Right hindlimb (tissue), 1 donor: Measurements from ENCODE around the gene PDE6G.

Experiments
- DNase-seq: peaks from one replicate; pipeline ENCODE4 v3.0.0-alpha.2; 2018

PDE6G gene

DNA sequence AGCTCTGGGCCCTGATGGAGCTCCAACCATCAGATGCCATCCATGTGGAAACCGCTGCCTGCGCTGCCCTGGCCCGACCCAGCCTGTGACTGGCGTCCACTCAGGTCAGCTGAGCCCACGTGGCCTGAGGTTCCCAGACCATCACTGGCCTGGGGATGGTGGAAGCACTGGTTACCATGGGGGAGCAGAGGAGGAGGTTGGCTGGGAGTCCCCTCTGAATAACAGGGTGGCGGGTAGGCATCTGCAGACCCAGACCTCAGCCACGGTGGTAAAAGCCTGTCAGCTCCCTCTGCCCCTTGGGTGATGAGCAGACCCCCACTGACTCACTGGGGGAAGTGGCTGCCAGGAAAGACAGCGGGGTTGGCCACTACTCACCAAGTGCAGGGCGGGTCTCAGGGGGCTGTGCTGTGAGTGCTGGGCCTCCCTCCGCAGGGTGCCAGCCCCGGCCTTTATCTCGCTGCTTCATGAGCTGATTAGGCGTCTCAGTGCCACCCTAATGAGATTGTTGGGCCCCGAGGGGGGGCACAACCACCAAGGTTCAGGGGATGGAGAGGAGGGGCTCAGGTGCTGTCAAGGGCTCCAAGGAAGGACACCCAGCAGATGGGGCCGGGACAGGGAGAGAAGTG, at the start of gene PDE6G:
Gene PDE6G (minus strand): TSS at position 425 of the 626 bp plus-strand sequence. CDS start 3,237 bp downstream, outside the sequence.
- DNase-seq: peak; percentile 12

DNA sequence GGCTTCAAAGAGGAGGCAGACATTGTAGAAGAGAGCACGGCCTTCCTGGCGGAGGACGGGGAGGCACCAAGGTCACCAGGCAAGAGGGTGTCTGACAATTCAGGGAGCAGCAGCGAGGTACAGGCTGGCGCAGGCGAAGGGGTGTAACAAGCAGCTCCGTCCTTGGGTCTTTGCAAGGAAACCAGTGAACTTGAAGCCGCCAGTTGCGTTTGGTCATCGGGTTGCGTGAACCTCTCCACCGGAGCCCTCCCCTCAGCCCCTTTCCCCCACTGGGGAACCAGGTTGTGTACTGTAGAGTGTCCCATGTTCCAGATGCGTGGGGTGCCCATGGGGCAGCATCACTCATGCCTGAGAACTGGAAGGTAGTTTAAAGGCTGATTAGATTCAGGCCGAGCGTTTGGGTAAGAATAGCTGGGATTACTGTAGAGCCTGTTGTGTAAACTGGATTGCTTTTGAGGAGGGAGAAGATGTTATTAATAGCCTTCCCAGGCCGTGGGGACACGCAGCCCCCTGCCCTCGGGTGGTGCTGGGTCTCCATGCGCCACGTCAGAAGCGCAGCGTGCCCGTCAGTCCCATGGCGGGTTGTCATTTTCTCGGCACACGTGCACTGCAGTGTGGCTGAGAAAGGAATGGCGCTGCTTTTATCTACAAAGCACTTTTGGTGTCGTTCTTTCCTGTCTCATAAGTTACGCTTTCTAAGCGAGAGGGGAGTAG, 49.3 kb upstream of the PDE6G start:
- no peak for DNase-seq

DNA sequence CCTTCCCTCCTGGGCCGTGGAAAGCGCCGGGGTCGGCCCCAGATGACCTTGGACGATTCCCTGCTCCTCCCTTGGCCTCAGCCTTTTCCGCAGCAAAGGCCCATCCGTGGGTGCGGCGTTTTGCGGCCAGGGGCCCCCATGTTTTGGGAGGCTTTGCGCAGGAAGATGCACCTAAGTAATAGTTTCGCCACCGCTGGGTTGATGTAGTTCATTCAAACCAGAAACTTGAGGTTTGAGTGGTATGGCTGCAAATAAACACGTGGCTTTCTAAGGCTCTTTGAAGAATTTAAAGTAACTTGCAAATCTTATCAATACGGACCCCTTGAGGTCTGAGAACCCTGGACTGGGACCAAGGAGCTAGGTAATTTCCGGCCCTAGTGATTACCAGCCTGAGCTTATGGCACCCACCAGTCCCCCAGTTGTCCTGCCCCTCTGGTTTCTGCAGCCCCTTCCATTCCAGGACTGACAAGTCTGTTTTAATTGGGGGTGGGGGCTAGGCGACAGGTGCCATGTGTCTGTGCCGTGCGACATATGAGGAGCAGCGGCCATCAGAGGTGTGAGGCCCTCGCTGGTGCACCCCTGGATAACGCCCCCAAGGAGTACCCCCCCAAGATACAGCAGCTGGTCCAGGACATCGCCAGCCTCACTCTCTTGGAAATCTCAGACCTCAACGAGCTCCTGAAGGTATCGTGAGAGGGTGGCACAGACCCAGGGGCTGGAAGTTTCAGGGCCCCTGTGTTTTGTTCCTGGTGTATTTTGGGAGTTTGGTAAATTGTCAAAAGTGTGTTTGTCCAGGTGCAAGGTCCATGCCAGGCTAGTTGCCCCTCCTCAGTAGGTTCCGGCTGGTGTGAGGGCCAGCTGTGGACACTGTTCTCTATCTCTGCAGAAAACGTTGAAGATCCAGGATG, 47.7 kb upstream of the PDE6G start:
- DNase-seq: no peak

DNA sequence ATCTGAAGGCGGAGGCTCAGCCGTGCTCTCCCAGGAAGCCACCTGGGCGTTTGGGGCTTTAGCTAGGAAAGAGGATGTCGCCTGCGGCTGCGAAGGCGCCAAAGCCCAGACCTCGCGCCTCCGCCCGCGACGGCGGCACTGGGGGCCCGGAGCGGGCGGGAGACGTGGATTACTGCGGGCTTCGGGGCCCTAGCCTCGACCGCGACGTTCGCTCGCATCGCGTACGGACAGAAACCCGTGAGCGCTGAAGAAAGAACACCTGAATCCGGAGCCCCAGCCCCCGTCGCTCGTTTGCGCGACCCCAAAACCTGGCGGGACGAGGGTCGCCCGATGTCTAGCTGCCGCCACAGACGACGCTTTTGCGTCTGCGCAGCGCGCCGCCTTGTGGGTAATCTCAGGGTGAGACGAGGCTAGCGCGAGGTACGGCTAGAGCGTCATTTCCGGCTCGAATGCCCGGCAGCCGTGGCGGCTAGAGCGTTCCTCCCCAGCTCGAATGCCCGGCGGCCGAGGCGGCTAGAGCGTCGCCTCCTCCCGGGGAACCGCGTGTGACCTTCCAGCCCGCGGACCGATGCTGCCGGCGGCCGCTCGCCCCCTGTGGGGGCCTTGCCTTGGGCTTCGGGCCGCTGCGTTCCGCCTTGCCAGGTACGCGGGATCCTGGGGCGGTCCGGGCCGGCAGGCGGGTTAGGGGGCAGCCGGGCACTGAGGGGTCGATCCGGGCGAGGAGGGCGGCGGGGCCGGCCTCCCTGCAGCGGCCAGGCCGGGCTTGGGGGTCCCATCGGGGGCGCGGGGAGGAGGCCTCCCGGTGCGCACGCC, 46.8 kb upstream of the PDE6G start, which contains the start of gene MRPL12:
Gene MRPL12 (plus strand): TSS at position 434 of the 813 bp plus-strand sequence. CDS start 135 bp downstream, at position 569.
- DNase-seq: peak; percentile 96

DNA sequence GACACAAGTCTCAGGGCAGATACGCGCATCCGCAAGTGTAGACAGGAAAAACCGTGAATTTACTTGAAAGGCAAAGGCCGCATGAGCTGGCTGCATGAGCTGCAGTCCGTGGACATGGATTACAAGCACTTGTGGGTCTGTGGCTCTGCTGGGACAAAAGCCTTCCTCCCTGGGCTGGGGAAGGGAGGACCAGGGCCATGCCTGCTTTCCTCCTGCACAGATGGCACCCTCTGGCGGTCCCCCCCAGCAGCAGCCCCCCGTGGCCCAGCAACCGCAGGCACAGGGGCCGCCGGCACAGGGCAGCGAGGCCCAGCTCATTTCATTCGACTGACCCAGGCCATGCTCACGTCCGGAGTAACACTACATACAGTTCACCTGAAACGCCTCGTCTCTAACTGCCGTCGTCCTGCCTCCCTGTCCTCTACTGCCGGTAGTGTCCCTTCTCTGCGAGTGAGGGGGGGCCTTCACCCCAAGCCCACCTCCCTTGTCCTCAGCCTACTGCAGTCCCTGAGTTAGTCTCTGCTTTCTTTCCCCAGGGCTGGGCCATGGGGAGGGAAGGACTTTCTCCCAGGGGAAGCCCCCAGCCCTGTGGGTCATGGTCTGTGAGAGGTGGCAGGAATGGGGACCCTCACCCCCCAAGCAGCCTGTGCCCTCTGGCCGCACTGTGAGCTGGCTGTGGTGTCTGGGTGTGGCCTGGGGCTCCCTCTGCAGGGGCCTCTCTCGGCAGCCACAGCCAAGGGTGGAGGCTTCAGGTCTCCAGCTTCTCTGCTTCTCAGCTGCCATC, 45.1 kb upstream of the PDE6G start:
- no peak for DNase-seq

DNA sequence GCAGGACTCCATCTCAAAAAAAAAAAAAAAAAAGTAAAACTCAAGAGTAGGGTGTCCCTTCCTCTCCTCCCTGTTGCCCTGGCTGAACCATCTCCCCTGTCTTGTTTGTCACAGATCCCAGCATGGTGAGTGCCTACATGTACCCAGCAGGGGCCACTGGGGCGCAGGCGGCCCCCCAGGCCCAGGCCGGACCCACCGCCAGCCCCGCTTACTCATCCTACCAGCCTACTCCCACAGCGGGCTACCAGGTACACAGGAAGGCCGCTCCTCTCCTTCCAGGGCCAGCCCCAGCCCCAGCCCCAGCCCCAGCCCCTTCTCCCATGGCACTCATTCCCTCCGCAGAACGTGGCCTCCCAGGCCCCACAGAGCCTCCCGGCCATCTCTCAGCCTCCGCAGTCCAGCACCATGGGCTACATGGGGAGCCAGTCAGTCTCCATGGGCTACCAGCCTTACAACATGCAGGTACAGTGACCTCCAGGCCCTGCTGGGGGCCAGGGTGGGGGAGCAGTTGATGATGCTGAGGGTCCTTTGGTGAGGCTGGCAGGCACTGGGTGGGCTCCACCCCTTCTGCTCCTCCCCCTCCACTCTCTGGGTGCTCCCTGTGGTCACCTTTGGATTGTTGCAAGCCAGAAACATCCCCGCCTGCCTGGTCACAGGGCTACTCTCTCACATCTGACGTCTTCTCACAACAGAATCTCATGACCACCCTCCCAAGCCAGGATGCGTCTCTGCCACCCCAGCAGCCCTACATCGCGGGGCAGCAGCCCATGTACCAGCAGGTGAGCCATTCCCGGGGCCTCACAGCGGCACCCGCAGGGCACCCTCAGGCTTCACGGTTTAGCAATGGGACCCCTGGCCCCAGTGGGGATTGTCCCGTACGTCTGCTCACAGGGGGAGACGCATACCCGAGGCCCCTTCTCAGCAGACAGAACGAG, 44.3 kb upstream of the PDE6G start:
- no peak for DNase-seq

DNA sequence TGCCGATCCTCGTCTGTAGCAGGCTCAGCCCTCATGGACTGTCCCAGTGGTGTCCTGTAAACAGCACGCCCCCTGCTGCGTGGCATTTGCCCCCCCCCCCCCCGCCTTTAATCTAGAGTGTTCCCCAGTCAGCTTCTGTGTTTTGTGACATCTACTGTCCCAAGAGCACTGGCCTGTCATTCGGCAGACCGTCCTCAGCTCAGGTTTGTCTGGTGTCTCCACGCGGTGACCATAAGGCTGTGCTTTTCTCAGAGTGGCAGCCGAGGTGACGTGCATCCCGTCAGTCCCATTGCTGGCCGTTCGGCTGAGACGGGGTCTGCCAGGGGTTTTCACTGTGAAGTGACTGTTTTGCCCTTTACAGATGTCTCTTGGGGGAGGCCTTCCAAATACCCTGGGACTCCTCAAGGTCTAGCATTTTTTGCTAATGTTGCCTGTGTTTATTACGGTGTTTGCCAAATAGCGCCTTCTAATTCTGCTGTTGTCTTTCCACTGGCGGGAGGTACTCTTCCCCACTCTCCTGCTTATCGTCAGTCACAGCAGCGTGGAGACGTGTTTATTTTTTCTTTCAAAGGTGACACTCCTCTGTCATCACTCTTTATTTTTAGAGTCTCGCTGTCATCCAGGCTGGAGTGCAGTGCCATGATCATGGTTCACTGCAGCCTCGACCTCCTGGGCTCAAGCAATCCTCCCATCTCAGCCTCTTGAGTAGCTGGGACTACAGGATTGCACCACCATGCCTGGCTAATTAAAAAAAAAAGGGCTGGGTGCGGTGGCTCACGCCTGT, 41.1 kb upstream of the PDE6G start:
- no peak for DNase-seq

DNA sequence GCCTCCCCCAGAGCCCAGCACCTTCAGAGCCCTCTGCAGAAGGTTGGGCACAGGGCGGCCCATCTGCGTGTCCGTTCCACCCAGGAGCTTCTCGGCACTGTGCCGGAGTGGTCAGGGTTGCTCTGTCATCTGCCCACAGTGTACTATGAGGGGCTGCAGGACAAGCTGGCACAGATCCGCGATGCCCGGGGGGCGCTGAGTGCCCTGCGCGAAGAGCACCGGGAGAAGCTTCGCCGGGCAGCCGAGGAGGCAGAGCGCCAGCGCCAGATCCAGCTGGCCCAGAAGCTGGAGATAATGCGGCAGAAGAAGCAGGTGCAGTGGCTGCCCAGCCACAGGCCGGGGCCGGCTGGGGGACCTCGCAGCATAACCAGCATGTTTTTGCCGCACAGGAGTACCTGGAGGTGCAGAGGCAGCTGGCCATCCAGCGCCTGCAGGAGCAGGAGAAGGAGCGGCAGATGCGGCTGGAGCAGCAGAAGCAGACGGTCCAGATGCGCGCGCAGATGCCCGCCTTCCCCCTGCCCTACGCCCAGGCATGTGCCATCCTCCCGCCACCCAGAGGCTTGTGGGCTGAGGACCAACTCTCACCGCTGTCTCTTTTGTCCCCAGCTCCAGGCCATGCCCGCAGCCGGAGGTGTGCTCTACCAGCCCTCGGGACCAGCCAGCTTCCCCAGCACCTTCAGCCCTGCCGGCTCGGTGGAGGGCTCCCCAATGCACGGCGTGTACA, 40.0 kb upstream of the PDE6G start:
- no peak for DNase-seq

DNA sequence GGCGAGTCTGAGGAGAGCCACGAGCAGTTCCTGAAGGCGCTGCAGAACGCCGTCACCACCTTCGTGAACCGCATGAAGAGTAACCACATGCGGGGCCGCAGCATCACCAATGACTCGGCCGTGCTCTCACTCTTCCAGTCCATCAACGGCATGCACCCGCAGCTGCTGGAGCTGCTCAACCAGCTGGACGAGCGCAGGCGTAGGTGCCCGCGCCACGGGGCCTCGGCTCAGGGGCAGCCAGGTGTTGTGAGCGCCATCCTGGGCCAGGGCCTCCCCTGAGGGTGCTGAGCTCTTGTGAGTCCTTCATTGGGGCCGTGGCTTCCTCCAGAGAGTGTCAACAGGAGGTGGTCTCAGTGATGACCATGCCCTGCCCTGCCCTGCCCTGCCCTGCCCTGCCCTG, 39.5 kb upstream of the PDE6G start:
- DNase-seq: no peak

DNA sequence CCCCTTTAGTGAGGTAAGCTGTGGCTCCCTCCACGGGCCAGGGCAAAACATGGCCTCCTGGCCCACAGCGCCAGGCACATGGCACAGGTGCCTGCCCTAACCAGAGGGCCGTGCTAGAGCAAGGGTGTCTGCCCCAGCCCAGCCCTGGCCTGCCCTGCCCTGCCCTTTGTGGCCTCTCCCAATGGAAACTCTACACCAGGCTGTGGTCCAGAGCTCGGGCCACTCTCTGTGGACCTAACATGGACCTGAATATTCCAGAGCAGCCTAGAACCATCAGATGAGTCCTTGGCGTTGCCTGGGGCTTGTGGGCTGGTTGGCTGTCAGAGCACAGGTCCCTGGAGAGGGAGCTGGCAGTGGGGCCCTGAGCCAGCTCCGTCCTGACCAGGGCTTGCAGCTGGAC, 38.9 kb upstream of the PDE6G start:
- DNase-seq: no peak

DNA sequence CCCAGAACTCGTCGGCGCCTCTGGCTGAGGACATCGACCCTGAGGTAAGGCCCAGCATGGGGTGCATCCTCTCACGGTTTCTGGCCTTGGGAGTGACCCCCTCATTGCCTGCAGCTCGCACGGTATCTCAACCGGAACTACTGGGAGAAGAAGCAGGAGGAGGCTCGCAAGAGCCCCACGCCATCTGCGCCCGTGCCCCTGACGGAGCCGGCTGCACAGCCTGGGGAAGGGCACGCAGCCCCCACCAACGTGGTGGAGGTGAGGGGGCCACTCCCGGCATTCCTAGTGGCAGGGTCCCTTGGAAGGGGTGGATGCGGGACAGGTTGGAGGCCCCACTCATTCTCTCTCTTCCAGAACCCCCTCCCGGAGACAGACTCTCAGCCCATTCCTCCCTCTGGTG, 38.5 kb upstream of the PDE6G start:
- no peak for DNase-seq

DNA sequence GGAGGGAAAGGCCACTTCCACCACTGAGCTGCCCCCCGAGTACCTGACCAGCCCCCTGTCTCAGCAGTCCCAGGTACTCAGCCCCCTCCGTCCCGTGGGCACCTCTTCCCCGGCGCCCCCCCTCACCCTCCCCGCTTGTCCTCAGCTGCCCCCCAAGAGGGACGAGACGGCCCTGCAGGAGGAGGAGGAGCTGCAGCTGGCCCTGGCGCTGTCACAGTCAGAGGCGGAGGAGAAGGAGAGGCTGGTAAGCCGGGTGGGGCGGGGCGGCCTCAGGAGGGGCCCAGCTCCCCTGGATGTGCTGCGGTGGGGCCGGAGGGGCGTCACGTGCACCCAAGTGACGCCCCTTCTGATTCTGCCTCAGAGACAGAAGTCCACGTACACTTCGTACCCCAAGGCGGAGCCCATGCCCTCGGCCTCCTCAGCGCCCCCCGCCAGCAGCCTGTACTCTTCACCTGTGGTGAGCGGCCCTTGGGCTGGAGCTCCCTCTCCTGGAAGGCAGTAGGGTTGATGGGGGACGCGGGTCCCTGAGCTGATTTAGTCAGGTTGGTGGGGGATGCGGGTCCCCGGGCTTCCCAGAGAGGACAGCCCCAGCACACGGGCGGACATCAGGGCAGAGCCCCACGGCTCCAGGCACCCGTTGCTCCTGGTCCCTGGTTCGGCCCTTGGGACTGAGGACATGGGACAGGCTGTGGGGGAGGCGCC, 37.3 kb upstream of the PDE6G start:
- no peak for DNase-seq

DNA sequence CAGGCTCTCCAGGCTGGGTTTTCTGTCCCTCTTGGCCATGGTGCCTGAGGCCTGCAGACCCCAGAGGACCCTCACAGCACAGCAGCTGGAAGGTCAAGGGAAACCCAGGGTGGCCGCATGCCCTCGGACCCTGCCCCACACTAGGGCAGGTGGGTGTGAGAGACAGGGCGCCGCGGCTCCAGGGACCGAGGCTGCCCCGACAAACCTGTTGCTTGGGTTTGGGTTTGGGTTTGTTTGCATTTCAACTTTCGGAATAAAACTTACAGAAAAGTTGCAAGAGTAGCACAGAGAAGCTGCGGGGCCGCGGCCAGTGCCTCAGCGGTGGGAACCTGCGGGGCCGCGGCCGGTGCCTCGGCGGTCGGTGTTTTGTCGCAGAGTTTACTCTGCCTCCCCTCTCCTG, 35.3 kb upstream of the PDE6G start:
- no peak for DNase-seq

DNA sequence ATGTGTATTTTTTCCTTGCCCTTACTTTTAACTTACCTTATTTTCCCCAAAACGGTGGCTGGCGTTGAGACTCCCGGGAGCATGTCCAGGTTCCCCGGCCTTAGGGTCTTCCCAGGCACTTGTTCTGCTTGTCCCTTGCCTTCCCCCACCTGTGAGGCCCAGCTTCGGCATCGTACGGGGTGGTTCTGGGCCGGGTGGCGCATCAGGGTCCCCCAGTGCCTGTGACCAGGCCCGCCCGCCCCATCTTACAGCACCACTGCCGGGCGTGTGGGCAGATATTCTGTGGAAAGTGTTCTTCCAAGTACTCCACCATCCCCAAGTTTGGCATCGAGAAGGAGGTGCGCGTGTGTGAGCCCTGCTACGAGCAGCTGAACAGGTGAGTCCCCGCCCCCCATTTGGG, 34.9 kb upstream of the PDE6G start:
- DNase-seq: no peak

DNA sequence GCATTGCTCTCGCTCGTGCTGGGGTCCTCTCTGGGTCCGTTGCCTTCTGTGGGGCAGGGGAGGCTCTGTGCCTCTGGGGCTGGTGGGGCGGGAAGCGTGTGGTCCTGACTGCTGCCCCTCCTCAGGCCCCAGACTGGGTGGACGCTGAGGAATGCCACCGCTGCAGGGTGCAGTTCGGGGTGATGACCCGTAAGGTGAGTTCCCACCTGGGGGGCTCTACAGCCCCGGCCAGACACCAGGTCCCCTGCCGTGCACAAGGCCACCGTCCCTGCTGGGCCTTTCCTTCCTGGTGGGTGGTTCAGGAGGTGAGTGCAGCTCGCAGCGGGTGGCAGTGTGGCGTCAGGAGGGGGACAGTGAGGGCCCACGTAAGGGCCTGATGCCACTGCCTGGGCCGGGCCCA, 34.2 kb upstream of the PDE6G start:
- DNase-seq: no peak

DNA sequence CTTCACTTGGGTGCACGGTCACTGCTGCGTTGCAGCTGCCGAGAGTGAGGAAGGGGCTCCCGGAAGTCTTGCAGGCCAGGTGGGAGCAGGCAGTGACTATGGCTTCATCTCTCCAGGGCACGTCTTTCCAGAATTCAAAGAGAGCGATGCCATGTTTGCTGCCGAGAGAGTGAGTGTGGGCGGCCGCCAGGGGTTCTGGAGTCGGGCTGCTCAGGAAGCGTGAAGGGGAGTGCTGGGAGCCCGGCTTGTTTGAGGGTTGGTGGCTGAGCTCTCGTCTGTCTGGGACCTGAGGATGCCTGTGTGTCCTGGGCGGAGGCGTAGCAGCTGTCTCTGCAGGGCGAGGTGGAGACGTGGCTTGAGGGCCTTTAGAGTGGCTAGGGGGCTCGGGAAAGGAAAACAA, 33.7 kb upstream of the PDE6G start:
- no peak for DNase-seq

DNA sequence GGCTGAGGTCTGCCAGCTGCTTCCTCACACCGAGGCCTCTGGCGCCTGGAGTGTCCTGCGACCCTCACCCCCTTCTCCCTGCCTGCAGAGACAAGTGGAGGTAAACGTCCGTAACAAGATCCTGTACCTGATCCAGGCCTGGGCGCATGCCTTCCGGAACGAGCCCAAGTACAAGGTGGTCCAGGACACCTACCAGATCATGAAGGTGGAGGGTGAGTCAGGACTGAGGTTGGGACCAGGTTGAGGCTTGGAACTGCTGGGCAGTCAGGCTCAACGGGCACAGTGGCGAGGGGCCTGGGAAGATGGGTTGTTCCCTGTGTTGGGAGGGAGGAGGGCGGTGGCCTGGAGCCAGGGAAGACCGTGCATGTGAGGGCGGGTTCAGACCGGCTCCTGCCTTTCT, 32.3 kb upstream of the PDE6G start:
- DNase-seq: no peak

DNA sequence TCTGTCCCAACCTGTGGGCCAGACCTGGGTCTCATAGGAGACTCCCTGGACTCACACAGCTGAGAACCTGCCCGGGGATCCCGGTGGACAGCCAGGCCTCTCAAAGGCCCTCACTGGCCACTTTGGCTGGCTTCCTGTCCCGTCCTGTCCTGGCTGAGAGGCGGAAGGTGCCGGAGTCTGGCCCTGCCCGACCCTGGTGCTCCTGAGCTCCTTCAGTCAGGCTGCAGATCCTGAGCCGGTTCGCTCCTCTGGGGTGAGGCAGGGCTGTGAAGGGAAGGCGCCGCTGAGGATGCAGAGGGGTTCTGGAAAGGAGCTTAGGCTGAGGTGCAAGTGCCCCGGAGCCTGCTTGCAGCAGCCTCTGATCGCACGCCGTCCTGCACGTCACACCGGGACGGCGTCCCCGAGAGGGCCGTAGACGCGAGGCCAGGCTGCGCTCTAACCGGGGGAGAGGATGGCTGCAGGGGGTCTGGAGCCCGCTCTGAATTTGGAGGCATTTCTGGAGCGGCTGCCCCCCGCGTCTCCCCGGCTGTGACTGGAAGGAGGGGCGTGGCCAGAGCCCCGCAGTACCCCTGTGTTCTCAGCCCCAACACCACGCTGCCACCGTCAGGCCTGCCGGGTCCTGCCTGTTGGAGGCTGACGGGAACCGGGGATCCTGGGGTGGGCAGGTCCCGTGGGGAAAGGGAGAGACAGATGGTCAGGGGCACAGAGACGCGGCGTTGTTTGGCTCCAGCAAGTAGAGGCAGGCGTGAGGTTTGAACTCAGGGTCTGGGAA, 31.6 kb upstream of the PDE6G start:
- DNase-seq: no peak
